Measurements from ENCODE around the gene SEMA3A.
"Not testable (repeated sequence)": the region's sequence is repeated elsewhere in the genome, so short reads cannot be mapped to it uniquely, and the experiment has no call there.

SEMA3A gene

GRCh38 chr7:84157171-84157570 lies 37.4 kb downstream of the SEMA3A start:
- TF ChIP-seq ZFX (IDR thresholded peaks at IDR 0.05; ENCODE audit: borderline replicate concordance) (no peak), CTCF (IDR thresholded peaks at IDR 0.05) (no peak)
- H3K27ac ChIP-seq, result no peak overlapping the region

GRCh38 chr7:84154991-84155781 lies 39.4 kb downstream of the SEMA3A start:
- H3K27ac ChIP-seq, result no peak overlapping the region
- TF ChIP-seq ZFX (IDR thresholded peaks at IDR 0.05; ENCODE audit: borderline replicate concordance), result no peak
- TF ChIP-seq CTCF (IDR thresholded peaks at IDR 0.05), result no peak

- H3K27ac ChIP-seq, result no peak overlapping the region
- TF ChIP-seq CTCF (IDR thresholded peaks at IDR 0.05) (no peak), ZFX (IDR thresholded peaks at IDR 0.05; ENCODE audit: borderline replicate concordance) (no peak)
These were observed 41.6 kb downstream of the SEMA3A start for GRCh38 chr7:84152995-84153394.

GRCh38 chr7:84150370-84150769 lies 44.2 kb downstream of the SEMA3A start:
- H3K27ac ChIP-seq, result not testable (repeated sequence)

GRCh38 chr7:84149573-84149972 lies 45.0 kb downstream of the SEMA3A start:
- H3K27ac ChIP-seq, result no peak overlapping the region
- no peak for TF ChIP-seq CTCF (IDR thresholded peaks at IDR 0.05)
- no peak for TF ChIP-seq ZFX (IDR thresholded peaks at IDR 0.05; ENCODE audit: borderline replicate concordance)

GRCh38 chr7:84145892-84146291 lies 48.7 kb downstream of the SEMA3A start:
- TF ChIP-seq CTCF (IDR thresholded peaks at IDR 0.05), result no peak
- TF ChIP-seq ZFX (IDR thresholded peaks at IDR 0.05; ENCODE audit: borderline replicate concordance), result no peak
- no peak overlapping the region for H3K27ac ChIP-seq

- H3K27ac ChIP-seq, result no peak overlapping the region
- no peak for TF ChIP-seq CTCF (IDR thresholded peaks at IDR 0.05)
- no peak for TF ChIP-seq ZFX (IDR thresholded peaks at IDR 0.05; ENCODE audit: borderline replicate concordance)
These were observed 49.7 kb downstream of the SEMA3A start for GRCh38 chr7:84144935-84145334.

GRCh38 chr7:84144480-84144879 lies 50.1 kb downstream of the SEMA3A start:
- no peak for TF ChIP-seq ZFX (IDR thresholded peaks at IDR 0.05; ENCODE audit: borderline replicate concordance)
- TF ChIP-seq CTCF (IDR thresholded peaks at IDR 0.05), result no peak
- no peak overlapping the region for H3K27ac ChIP-seq

All from 22Rv1 (cell line).